ENCODE results near the gene PLOD3. TPM values are rescaled to one million over a fixed set of nuclear protein-coding genes. Genes with fewer than 3 reads are reported as not detected.

PLOD3 gene
- total RNA-seq, 1 experiment from 2014 or later, result 83.7 TPM

GRCh38 chr7:101168412-101169049 lies 48.9 kb downstream of the PLOD3 start:
- Histone ChIP-seq H3K4me3 (replicated peaks in 1 of 2; ENCODE audit: low read depth in 1 of 2, low read length in 2 of 2) (peak overlapping the region in 1 of 2 experiments; percentile 55; a peak in 3 of 4 replicates), H3K9ac (ENCODE audit: low read length) (peak overlapping the region; percentile 54; the same call in 1 of the 2 replicates), H3K79me2 (ENCODE audit: insufficient read depth, low read length) (0 out of 2 replicates have a peak, but pooled peaks cover 7% of the 10 kb centered on the region), H3K27me3 (ENCODE audit: insufficient read depth, low read length) (no peaks in the 10 kb centered on the region), H3K9me2 (ENCODE audit: insufficient read depth) (no peaks in the 10 kb centered on the region), H3K27ac (ENCODE audit: low read depth, low read length) (no peak overlapping the region), H2AFZ (ENCODE audit: low read depth, low read length, poor library complexity, severe bottlenecking) (no peak overlapping the region), H3K9me3 (ENCODE audit: control insufficient read depth in 1 of 2, insufficient read depth in 1 of 2, low read depth in 1 of 2, low read length in 2 of 2) (no peaks in the 10 kb centered on the region), H3K4me1 (ENCODE audit: control insufficient read depth in 1 of 2, insufficient read depth in 2 of 2, low read length in 2 of 2) (peaks cover 45 to 88% of the 10 kb centered on the region in 2 experiments), H3K36me3 (ENCODE audit: control insufficient read depth in 1 of 2, insufficient read depth in 2 of 2, low read length in 2 of 2) (no peaks in the 10 kb centered on the region), H3K4me2 (ENCODE audit: low read length) (peak overlapping the region; percentile 80), H4K20me1 (ENCODE audit: insufficient read depth) (no peaks in the 10 kb centered on the region)
- POLR2A ChIA-PET, result no interaction called here
- ATAC-seq (no peak), DNase-seq (ENCODE audit: low read depth, low spot score) (no peak)
- CTCF ChIA-PET, result interaction anchor here (0.9 to 1.4 kb wide), 4 partner anchors 24 to 114 kb away, joined by 3 to 5 read pairs (median 4); partner anchors contain the start of gene FIS1
- intact Hi-C loops (cut with micrococcal nuclease), result loop anchor here (1.0 kb wide), 1 partner anchor 24 kb away; no protein-coding TSS in a partner anchor
- RAD21 ChIA-PET (ENCODE audit: low non-redundant PET in 1 of 2, low total read pairs in 2 of 2, uncharacterized antibody in 2 of 2, unreplicated experiment in 2 of 2), result interaction anchor here in 1 of 2 experiments (1.2 kb wide), 1 partner anchor 25 kb away, joined by 3 read pairs; no protein-coding TSS in a partner anchor
- no peak for TF ChIP-seq MAX (IDR thresholded peaks at IDR 0.05)
- TF ChIP-seq SRF (IDR thresholded peaks at IDR 0.05; ENCODE audit: low read depth), result no peak
- no peak for TF ChIP-seq EGR1 (IDR thresholded peaks at IDR 0.05; ENCODE audit: low read depth)
- no peak for TF ChIP-seq POLR2AphosphoS5 (IDR thresholded peaks at IDR 0.05; ENCODE audit: low read depth, low read length)
- TF ChIP-seq TCF7L2 (IDR thresholded peaks at IDR 0.05; ENCODE audit: borderline replicate concordance, extremely low read depth, insufficient read depth, insufficient read length), result no peak
- TF ChIP-seq, protein P1, sequence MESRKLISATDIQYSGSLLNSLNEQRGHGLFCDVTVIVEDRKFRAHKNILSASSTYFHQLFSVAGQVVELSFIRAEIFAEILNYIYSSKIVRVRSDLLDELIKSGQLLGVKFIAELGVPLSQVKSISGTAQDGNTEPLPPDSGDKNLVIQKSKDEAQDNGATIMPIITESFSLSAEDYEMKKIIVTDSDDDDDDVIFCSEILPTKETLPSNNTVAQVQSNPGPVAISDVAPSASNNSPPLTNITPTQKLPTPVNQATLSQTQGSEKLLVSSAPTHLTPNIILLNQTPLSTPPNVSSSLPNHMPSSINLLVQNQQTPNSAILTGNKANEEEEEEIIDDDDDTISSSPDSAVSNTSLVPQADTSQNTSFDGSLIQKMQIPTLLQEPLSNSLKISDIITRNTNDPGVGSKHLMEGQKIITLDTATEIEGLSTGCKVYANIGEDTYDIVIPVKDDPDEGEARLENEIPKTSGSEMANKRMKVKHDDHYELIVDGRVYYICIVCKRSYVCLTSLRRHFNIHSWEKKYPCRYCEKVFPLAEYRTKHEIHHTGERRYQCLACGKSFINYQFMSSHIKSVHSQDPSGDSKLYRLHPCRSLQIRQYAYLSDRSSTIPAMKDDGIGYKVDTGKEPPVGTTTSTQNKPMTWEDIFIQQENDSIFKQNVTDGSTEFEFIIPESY (IDR thresholded peaks at IDR 0.05; ENCODE audit: extremely low read depth, insufficient replicate concordance, low read length), result no peak
- no peak for TF ChIP-seq REST (IDR thresholded peaks at IDR 0.05; ENCODE audit: low read depth)
- TF ChIP-seq RAD21 (IDR thresholded peaks at IDR 0.05; ENCODE audit: low read depth), result no peak
- no peak for TF ChIP-seq ZFX (IDR thresholded peaks at IDR 0.05)
- TF ChIP-seq POLR2A (IDR thresholded peaks at IDR 0.05; ENCODE audit: borderline replicate concordance, extremely low read depth, insufficient read depth, insufficient read length), result no peak
- TF ChIP-seq JUND (IDR thresholded peaks at IDR 0.05), result no peak
- no peak for TF ChIP-seq ELF1 (IDR thresholded peaks at IDR 0.05; ENCODE audit: borderline replicate concordance, low read depth)
- TF ChIP-seq CEBPB (IDR thresholded peaks at IDR 0.05; ENCODE audit: low read depth), result no peak
- no TSS peak for BruUV-seq (replicated peaks)

Data from HCT116 (cell line).